Calu3 (cell line): Measurements from ENCODE around the gene CFAP69. TPM values are rescaled to one million over a fixed set of nuclear protein-coding genes. Genes with fewer than 3 reads are reported as not detected.
"Not testable (repeated sequence)": the region's sequence is repeated elsewhere in the genome, so short reads cannot be mapped to it uniquely, and the experiment has no call there.

Experiments used
- BruUV-seq: library from RNA; stranded (reverse); fragments of 400-500 nt; replicated peaks from 2 replicates; lab custom pipeline; 2021; lab: Mats Ljungman, UMichigan
- CTCF ChIA-PET: fragments of 300-600 bp; sonication (Branson Sonifier 250); formaldehyde crosslinking; loops from one replicate; lab custom pipeline; 2022; ENCODE audit warnings: antibody characterized with exemption; lab: Charles Lee
- DNase-seq: peaks from one replicate; pipeline ENCODE4 v3.0.0; 2022
- H3K27ac Mint-ChIP-seq: one replicate; pipeline ENCODE4 v1.8.0; 2022; ENCODE audit warnings: mixed read lengths; ENCODE audit not compliant: unreplicated experiment
- H3K27me3 Mint-ChIP-seq: one replicate; pipeline ENCODE4 v1.8.0; 2022; ENCODE audit warnings: mixed read lengths; ENCODE audit not compliant: unreplicated experiment
- H3K36me3 Mint-ChIP-seq: one replicate; pipeline ENCODE4 v1.8.0; 2022; ENCODE audit warnings: mild to moderate bottlenecking, moderate library complexity, mixed read lengths; ENCODE audit not compliant: insufficient read depth, unreplicated experiment
- H3K4me1 Mint-ChIP-seq: one replicate; pipeline ENCODE4 v1.8.0; 2022; ENCODE audit warnings: mild to moderate bottlenecking, low read depth, mixed read lengths; ENCODE audit not compliant: unreplicated experiment
- H3K4me3 Mint-ChIP-seq: one replicate; pipeline ENCODE4 v1.8.0; 2022; ENCODE audit warnings: mild to moderate bottlenecking, low read depth, moderate library complexity, mixed read lengths; ENCODE audit not compliant: unreplicated experiment
- H3K9me3 Mint-ChIP-seq: one replicate; pipeline ENCODE4 v1.8.0; 2022; ENCODE audit warnings: low read depth, mixed read lengths; ENCODE audit not compliant: unreplicated experiment
- intact Hi-C: fragments of 100-400 bp; cut with micrococcal nuclease; formaldehyde crosslinking; loops from one replicate; pipeline ENCODE4 v1.10.0; 2022; ENCODE audit not compliant: unreplicated experiment
- total RNA-seq: library from RNA; stranded (reverse); gene quantifications from 2 replicates; pipeline ENCODE4 v1.2.3, GENCODE V29; 2022
- TF ChIP-seq, protein P1 (sequence below): fragments of 200-600 bp; IDR thresholded peaks from one replicate; pipeline ENCODE4 v1.8.0; 2022; ENCODE audit warnings: antibody characterized with exemption; ENCODE audit not compliant: unreplicated experiment

The CFAP69 gene
- total RNA-seq, 1 experiment from 2014 or later = 3.4 TPM

DNA sequence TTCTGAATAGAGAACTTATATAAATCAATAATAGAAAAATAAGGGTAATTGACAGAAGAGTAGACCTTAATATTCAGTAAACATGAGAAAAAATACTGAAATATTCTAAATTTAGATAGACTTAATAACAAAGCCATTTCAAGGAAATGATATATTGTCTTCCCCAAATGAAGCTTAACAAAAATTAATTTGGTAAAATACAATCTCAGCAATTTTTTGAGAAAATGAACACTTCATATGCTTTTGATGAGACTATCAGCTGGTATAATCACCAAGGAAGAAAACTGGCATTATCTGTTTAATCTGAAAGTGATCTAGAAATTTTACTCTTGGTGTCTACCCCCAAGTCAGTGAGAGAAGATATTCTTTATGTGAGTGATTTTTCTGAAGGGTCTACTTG, 77.9 kb downstream of the CFAP69 start:
- DNase-seq = no peak
- intact Hi-C loops = no loop called here
- H3K36me3 Mint-ChIP-seq = no peaks in the 10 kb centered on the region
- peaks cover 24% of the 10 kb centered on the region for H3K27me3 Mint-ChIP-seq
- TF ChIP-seq, protein P1, sequence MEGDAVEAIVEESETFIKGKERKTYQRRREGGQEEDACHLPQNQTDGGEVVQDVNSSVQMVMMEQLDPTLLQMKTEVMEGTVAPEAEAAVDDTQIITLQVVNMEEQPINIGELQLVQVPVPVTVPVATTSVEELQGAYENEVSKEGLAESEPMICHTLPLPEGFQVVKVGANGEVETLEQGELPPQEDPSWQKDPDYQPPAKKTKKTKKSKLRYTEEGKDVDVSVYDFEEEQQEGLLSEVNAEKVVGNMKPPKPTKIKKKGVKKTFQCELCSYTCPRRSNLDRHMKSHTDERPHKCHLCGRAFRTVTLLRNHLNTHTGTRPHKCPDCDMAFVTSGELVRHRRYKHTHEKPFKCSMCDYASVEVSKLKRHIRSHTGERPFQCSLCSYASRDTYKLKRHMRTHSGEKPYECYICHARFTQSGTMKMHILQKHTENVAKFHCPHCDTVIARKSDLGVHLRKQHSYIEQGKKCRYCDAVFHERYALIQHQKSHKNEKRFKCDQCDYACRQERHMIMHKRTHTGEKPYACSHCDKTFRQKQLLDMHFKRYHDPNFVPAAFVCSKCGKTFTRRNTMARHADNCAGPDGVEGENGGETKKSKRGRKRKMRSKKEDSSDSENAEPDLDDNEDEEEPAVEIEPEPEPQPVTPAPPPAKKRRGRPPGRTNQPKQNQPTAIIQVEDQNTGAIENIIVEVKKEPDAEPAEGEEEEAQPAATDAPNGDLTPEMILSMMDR = no peak
- BruUV-seq = no TSS peak
- no peaks in the 10 kb centered on the region for H3K9me3 Mint-ChIP-seq
- CTCF ChIA-PET = no interaction called here
- H3K4me3 Mint-ChIP-seq = no peak overlapping the region
- no peak overlapping the region for H3K27ac Mint-ChIP-seq
- no peaks in the 10 kb centered on the region for H3K4me1 Mint-ChIP-seq

DNA sequence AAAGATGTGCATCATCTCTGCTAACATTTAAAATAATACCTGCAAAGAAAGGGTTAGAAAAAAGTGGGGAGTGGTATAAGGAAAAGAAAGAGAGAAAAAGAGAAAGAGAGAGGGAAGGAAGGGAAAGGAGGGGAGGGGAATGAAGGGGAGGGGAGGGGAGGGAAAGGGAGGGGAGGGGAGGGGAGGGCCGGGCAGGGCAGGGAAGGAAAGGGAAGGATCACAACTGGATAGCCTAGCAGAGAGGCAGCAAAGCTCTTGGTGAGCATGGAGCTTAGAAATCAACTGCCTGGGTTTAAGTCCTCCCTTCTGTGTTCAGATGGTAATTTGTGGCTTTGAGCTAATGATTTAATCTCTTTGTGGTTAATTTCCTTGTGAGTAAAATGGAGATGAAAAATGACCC, 81.5 kb downstream of the CFAP69 start:
- TF ChIP-seq, protein P1 = no peak
- Mint-ChIP-seq H3K27me3 (peaks cover 7% of the 10 kb centered on the region), H3K36me3 (no peaks in the 10 kb centered on the region), H3K4me3 (no peak overlapping the region), H3K27ac (no peak overlapping the region), H3K4me1 (no peaks in the 10 kb centered on the region), H3K9me3 (no peaks in the 10 kb centered on the region)
- intact Hi-C loops = no loop called here
- BruUV-seq = no TSS peak
- no peak for DNase-seq
- CTCF ChIA-PET = no interaction called here

DNA sequence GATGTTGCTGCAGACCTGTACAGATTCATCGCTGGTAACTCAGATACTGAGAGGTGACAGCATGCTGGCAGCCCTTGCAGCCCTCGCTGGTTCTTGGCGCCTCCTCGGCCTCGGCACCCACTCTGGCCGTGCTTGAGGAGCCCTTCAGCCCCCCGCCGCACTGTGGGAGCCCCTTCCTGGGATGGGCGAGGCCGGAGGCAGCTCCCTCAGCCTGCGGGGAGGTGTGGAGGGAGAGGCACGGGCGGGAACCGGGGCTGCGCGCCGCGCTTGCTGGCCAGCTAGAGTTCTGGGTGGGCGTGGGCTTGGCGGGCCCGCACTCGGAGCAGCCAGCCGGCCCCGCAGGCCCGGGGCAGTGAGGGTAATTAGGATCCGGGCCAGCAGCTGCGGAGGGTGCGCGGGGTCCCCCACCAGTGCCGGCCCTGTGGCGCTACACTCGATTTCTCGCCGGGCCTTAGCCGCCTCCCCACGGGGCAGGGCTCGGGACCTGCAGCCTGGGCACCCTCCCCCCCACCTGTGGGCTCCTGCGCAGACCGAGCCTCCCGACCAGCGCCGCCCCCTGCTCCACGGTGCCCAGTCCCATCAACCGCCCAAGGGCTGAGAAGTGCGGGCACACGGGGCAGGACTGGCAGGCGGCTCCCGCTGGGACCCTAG, 89.3 kb downstream of the CFAP69 start:
- intact Hi-C loops = no loop called here
- TF ChIP-seq, protein P1 = no peak
- no peak overlapping the region for H3K27ac Mint-ChIP-seq

DNA sequence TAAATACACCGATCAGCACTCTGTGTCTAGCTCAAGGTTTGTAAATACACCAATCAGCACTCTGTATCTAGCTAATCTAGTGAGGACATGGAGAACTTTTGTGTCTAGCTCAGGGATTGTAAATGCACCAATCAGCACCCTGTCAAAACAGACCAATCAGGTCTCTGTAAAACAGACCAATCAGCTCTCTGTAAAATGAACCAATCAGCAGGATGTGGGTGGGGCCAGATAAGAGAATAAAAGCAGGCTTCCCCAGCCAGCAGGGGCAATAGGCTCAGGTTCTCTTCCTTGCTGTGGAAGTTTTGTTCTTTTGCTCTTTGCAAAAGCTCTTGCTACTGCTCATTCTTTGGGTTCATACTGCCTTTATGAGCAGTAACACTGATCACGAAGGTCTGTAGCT, 90.0 kb downstream of the CFAP69 start:
- H3K4me1 Mint-ChIP-seq, CTCF ChIA-PET: not testable (repeated sequence)

More for the DNA sequence above, 89.3 kb downstream of the CFAP69 start:
- Mint-ChIP-seq H3K9me3 (no peaks in the 10 kb centered on the region), H3K27me3 (no peaks in the 10 kb centered on the region), H3K4me1 (no peaks in the 10 kb centered on the region), H3K4me3 (no peak overlapping the region), H3K36me3 (no peaks in the 10 kb centered on the region)
- CTCF ChIA-PET = no interaction called here
- no TSS peak for BruUV-seq
- no peak for DNase-seq

DNA sequence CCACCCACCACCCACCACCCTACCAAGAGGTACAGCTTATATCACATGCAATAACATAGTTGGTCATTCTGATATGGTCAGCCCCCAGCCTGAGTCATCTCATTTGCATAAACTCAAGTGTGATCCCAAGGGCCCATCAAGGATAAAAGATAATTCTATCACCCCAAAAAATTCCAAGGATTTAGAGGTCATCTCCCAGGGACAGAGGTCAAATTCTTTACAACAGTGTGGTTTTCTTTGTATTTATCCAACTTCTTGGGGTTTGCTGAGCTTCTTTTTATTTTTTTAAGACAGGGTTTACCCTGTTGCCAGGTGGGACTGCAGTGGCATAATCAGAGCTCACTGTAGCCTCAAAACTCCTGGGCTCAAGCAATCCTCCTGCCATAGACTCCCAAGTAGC, 92.1 kb downstream of the CFAP69 start:
- DNase-seq = no peak
- no peak overlapping the region for H3K27ac Mint-ChIP-seq
- H3K36me3 Mint-ChIP-seq = no peaks in the 10 kb centered on the region
- CTCF ChIA-PET = no interaction called here
- H3K27me3 Mint-ChIP-seq = no peaks in the 10 kb centered on the region
- no peaks in the 10 kb centered on the region for H3K4me1 Mint-ChIP-seq
- BruUV-seq = no TSS peak
- no peak overlapping the region for H3K4me3 Mint-ChIP-seq
- no peaks in the 10 kb centered on the region for H3K9me3 Mint-ChIP-seq
- TF ChIP-seq, protein P1 = no peak
- intact Hi-C loops = no loop called here

More for the DNA sequence above, 90.0 kb downstream of the CFAP69 start:
- H3K27ac Mint-ChIP-seq, DNase-seq, H3K36me3 Mint-ChIP-seq, BruUV-seq, intact Hi-C loops, H3K4me3 Mint-ChIP-seq, H3K27me3 Mint-ChIP-seq, H3K9me3 Mint-ChIP-seq: not testable (repeated sequence)
